ENCODE results near the gene PRKD2. TPM values are rescaled to one million over a fixed set of nuclear protein-coding genes. Genes with fewer than 3 reads are reported as not detected.

PRKD2 gene
- total and polyA plus RNA-seq, 4 donors, result 7.3 to 14.4 (median 9.3) TPM

- H3K9ac ChIP-seq (ENCODE audit: low read depth in 1 of 2, low read length in 2 of 2), result no peak overlapping the region
- H3K4me3 ChIP-seq (ENCODE audit: low read depth in 1 of 3, low read length in 3 of 3), result no peak overlapping the region
- peak overlapping the region; percentile 41 to 89 for H3K27ac ChIP-seq (ENCODE audit: low read depth in 1 of 2, low read length in 2 of 2)
- H3K9me3 ChIP-seq (ENCODE audit: control insufficient read depth in 4 of 4, low read length in 3 of 4), result no peaks in the 10 kb centered on the region
- peaks cover 0 to 25% (median 19%) of the 10 kb centered on the region in 4 donors for H3K4me1 ChIP-seq (ENCODE audit: control insufficient read depth in 4 of 4, insufficient read depth in 4 of 4, low read length in 3 of 4)
- H3K27me3 ChIP-seq (ENCODE audit: control insufficient read depth in 4 of 4, insufficient read depth in 4 of 4, low read length in 3 of 4), result no peaks in the 10 kb centered on the region
- DNase-seq (ENCODE audit: low spot score), result no peak
- 86% methylated on average over 15 of the region's 15 CpGs for WGBS
- H3K36me3 ChIP-seq (ENCODE audit: control insufficient read depth in 4 of 4, insufficient read depth in 3 of 4, low read depth in 1 of 4, low read length in 3 of 4), result peaks cover 5 to 37% (median 13%) of the 10 kb centered on the region in 4 donors
- no peak for TF ChIP-seq RXRA (IDR thresholded peaks at IDR 0.05)
- TF ChIP-seq, protein P1, sequence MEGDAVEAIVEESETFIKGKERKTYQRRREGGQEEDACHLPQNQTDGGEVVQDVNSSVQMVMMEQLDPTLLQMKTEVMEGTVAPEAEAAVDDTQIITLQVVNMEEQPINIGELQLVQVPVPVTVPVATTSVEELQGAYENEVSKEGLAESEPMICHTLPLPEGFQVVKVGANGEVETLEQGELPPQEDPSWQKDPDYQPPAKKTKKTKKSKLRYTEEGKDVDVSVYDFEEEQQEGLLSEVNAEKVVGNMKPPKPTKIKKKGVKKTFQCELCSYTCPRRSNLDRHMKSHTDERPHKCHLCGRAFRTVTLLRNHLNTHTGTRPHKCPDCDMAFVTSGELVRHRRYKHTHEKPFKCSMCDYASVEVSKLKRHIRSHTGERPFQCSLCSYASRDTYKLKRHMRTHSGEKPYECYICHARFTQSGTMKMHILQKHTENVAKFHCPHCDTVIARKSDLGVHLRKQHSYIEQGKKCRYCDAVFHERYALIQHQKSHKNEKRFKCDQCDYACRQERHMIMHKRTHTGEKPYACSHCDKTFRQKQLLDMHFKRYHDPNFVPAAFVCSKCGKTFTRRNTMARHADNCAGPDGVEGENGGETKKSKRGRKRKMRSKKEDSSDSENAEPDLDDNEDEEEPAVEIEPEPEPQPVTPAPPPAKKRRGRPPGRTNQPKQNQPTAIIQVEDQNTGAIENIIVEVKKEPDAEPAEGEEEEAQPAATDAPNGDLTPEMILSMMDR (IDR thresholded peaks at IDR 0.05; ENCODE audit: low read depth, low read length, missing input control), result no peak
- no peak for TF ChIP-seq NR2F2 (IDR thresholded peaks at IDR 0.05)
- TF ChIP-seq, protein P2, sequence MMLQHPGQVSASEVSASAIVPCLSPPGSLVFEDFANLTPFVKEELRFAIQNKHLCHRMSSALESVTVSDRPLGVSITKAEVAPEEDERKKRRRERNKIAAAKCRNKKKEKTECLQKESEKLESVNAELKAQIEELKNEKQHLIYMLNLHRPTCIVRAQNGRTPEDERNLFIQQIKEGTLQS (IDR thresholded peaks at IDR 0.05), result no peak
Measured at GRCh38 chr19:46718934-46719622, 2.2 kb upstream of the PRKD2 start.

DNA sequence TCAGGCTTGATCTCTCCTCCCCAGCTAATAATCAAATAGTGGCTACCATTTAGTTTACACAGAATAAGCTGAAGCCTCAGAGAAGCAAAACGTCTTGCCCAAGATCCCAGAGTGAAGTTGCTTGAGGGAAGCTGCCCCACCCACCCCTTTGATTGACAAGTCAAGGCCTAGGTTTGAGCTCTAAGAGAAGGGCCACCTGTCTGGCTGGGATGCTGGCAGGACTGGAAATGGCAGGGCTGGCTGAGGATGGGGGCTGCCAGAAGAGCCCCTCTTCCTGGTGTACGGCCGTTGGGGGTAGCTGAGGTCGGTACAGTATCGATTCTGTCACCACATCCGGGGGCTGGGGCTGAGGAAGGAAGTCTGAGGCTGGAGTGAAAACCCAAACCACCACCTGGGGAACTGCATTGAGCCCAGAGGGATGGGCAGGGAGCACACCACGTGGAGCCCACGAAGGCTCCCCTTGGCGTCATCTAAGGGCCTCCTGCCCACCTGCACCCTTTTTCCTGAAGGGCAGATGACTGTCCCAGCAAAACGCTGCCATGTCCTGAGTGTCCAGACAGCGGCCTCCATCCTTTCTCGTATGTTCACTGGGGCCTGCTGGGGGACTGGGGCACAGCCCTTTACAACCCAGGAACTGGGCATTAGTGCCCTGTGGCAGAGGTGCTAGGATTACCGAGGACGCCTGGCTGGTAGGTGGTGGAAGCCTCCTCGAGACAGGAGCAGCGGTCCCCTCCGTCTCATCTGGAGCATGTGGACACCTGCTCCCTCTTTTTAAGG, 1.4 kb upstream of the PRKD2 start:
- no peaks in the 10 kb centered on the region for H3K27me3 ChIP-seq (ENCODE audit: control insufficient read depth in 4 of 4, insufficient read depth in 4 of 4, low read length in 3 of 4)
- peaks cover 0 to 27% (median 19%) of the 10 kb centered on the region in 4 donors for H3K4me1 ChIP-seq (ENCODE audit: control insufficient read depth in 4 of 4, insufficient read depth in 4 of 4, low read length in 3 of 4)
- peaks cover 5 to 32% (median 12%) of the 10 kb centered on the region in 4 donors for H3K36me3 ChIP-seq (ENCODE audit: control insufficient read depth in 4 of 4, insufficient read depth in 3 of 4, low read depth in 1 of 4, low read length in 3 of 4)
- H3K27ac ChIP-seq (ENCODE audit: low read depth in 1 of 2, low read length in 2 of 2), result peak overlapping the region; percentile 41 to 89
- H3K9me3 ChIP-seq (ENCODE audit: control insufficient read depth in 4 of 4, low read length in 3 of 4), result no peaks in the 10 kb centered on the region
- H3K4me3 ChIP-seq (ENCODE audit: low read depth in 1 of 3, low read length in 3 of 3), result no peak overlapping the region
- no peak for TF ChIP-seq HNF4G (IDR thresholded peaks at IDR 0.05)
- TF ChIP-seq FOXA2 (IDR thresholded peaks at IDR 0.05), result no peak
- TF ChIP-seq FOXA1 (IDR thresholded peaks at IDR 0.05), result no peak
- 67% methylated on average over 17 of the region's 17 CpGs for WGBS
- no peak for DNase-seq (ENCODE audit: low spot score)
- no peak overlapping the region for H3K9ac ChIP-seq (ENCODE audit: low read depth in 1 of 2, low read length in 2 of 2)

GRCh38 chr19:46717716-46718143, 816 bp upstream of the PRKD2 start:
- DNase-seq (ENCODE audit: low spot score), result peak; percentile 64
- peaks cover 0 to 28% (median 19%) of the 10 kb centered on the region in 4 donors for H3K4me1 ChIP-seq (ENCODE audit: control insufficient read depth in 4 of 4, insufficient read depth in 4 of 4, low read length in 3 of 4)
- H3K36me3 ChIP-seq (ENCODE audit: control insufficient read depth in 4 of 4, insufficient read depth in 3 of 4, low read depth in 1 of 4, low read length in 3 of 4), result peaks cover 5 to 27% (median 10%) of the 10 kb centered on the region in 4 donors
- WGBS, result 38% methylated on average over 9 of the region's 9 CpGs
- H3K27ac ChIP-seq (ENCODE audit: low read depth in 1 of 2, low read length in 2 of 2), result peak overlapping the region; percentile 41 to 89
- H3K27me3 ChIP-seq (ENCODE audit: control insufficient read depth in 4 of 4, insufficient read depth in 4 of 4, low read length in 3 of 4), result no peaks in the 10 kb centered on the region
- peak overlapping the region in 1 of 2 donors; percentile 36 for H3K9ac ChIP-seq (ENCODE audit: low read depth in 1 of 2, low read length in 2 of 2)
- no peaks in the 10 kb centered on the region for H3K9me3 ChIP-seq (ENCODE audit: control insufficient read depth in 4 of 4, low read length in 3 of 4)
- TF ChIP-seq, protein P2 (IDR thresholded peaks at IDR 0.05), result no peak
- peak overlapping the region in 1 of 3 donors; percentile 76 for H3K4me3 ChIP-seq (ENCODE audit: low read depth in 1 of 3, low read length in 3 of 3)

DNA sequence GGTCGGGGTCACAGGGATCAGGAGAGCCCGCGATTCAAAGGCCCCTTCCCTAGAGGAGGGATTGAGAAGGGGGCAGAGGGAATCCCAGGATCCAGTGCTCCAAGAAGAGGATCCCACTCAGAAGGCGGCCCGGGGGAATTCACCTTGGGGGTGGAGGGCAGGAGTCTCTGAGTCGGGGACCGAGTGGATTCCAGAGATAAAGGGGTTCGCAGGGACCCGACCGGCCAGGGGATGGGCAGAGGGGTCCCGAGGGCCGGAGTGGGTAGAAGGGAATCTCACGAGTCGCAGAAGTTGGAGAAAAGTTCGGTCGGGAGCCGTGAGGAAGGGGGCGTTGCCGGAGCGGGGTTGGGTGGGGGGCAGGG, 261 bp downstream of the PRKD2 start:
- WGBS, result under 1% methylated on average over 20 of the region's 20 CpGs
- H3K4me3 ChIP-seq (ENCODE audit: low read depth in 1 of 3, low read length in 3 of 3), result peak overlapping the region; percentile 76 to 88 (median 77)
- H3K27ac ChIP-seq (ENCODE audit: low read depth in 1 of 2, low read length in 2 of 2), result peak overlapping the region; percentile 89 to 96
- no peaks in the 10 kb centered on the region for H3K9me3 ChIP-seq (ENCODE audit: control insufficient read depth in 4 of 4, low read length in 3 of 4)
- no peaks in the 10 kb centered on the region for H3K27me3 ChIP-seq (ENCODE audit: control insufficient read depth in 4 of 4, insufficient read depth in 4 of 4, low read length in 3 of 4)
- peaks cover 2 to 18% (median 2%) of the 10 kb centered on the region in 4 donors for H3K36me3 ChIP-seq (ENCODE audit: control insufficient read depth in 4 of 4, insufficient read depth in 3 of 4, low read depth in 1 of 4, low read length in 3 of 4)
- DNase-seq (ENCODE audit: low spot score), result no peak
- peak overlapping the region; percentile 93 to 95 for H3K9ac ChIP-seq (ENCODE audit: low read depth in 1 of 2, low read length in 2 of 2)
- peaks cover 0 to 28% (median 19%) of the 10 kb centered on the region in 4 donors for H3K4me1 ChIP-seq (ENCODE audit: control insufficient read depth in 4 of 4, insufficient read depth in 4 of 4, low read length in 3 of 4)
- TF ChIP-seq SP1 (IDR thresholded peaks at IDR 0.05), result no peak
- TF ChIP-seq HNF4A (conservative IDR thresholded peaks at IDR 0.05), result no peak
- TF ChIP-seq YY1 (IDR thresholded peaks at IDR 0.05), result no peak
- TF ChIP-seq JUND (IDR thresholded peaks at IDR 0.05), result no peak
- TF ChIP-seq RXRA (IDR thresholded peaks at IDR 0.05), result no peak
- no peak for TF ChIP-seq NR2F2 (IDR thresholded peaks at IDR 0.05)
- TF ChIP-seq FOXA1 (IDR thresholded peaks at IDR 0.05), result no peak
- no peak for TF ChIP-seq EGR1 (IDR thresholded peaks at IDR 0.05; ENCODE audit: low read depth in 2 of 2)
- TF ChIP-seq, protein P3, sequence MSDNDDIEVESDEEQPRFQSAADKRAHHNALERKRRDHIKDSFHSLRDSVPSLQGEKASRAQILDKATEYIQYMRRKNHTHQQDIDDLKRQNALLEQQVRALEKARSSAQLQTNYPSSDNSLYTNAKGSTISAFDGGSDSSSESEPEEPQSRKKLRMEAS (IDR thresholded peaks at IDR 0.05), result no peak

Data from liver (tissue), 9 donors.